Measurements from ENCODE around the gene FOXJ1.

Gene FOXJ1

GRCh38 chr17:76123749-76124581 is 17.1 kb downstream of the FOXJ1 start:
- no peak for DNase-seq

GRCh38 chr17:76123191-76123499 is 17.9 kb downstream of the FOXJ1 start:
- DNase-seq, result no peak

- DNase-seq, result no peak
These were observed 18.4 kb downstream of the FOXJ1 start for GRCh38 chr17:76122431-76123190.

- DNase-seq, result peak; percentile 31
These were observed 19.1 kb downstream of the FOXJ1 start for GRCh38 chr17:76121932-76122430.

- DNase-seq, result no peak
These were observed 20.4 kb downstream of the FOXJ1 start for GRCh38 chr17:76120658-76121008.

GRCh38 chr17:76119409-76120371 is 21.4 kb downstream of the FOXJ1 start:
- DNase-seq, result no peak

- DNase-seq, result no peak
These were observed 25.8 kb downstream of the FOXJ1 start for GRCh38 chr17:76115138-76115754.

- no peak for DNase-seq
These were observed 29.1 kb downstream of the FOXJ1 start for GRCh38 chr17:76111956-76112355.

- DNase-seq, result peak; percentile 23
These were observed 33.5 kb downstream of the FOXJ1 start for GRCh38 chr17:76107509-76107908.

GRCh38 chr17:76106703-76107102 is 34.3 kb downstream of the FOXJ1 start:
- DNase-seq, result no peak

GRCh38 chr17:76104896-76105231 is 36.2 kb downstream of the FOXJ1 start:
- no peak for DNase-seq

- no peak for DNase-seq
These were observed 36.7 kb downstream of the FOXJ1 start for GRCh38 chr17:76104140-76104895.

GRCh38 chr17:76103274-76104139 is 37.5 kb downstream of the FOXJ1 start, which contains the start of gene EXOC7:
TSS of gene EXOC7 (minus strand) at chr17:76103787. CDS start at chr17:76103692, 95 bp downstream.
- peak; percentile 92 for DNase-seq

- DNase-seq, result no peak
These were observed 38.1 kb downstream of the FOXJ1 start for GRCh38 chr17:76102944-76103273.

- DNase-seq, result no peak
These were observed 43.2 kb downstream of the FOXJ1 start for GRCh38 chr17:76097716-76098295.

GRCh38 chr17:76095943-76096342 is 45.1 kb downstream of the FOXJ1 start:
- DNase-seq, result no peak

- no peak for DNase-seq
These were observed 47.0 kb downstream of the FOXJ1 start for GRCh38 chr17:76094046-76094445.

GRCh38 chr17:76092526-76093413 is 48.3 kb downstream of the FOXJ1 start:
- no peak for DNase-seq
